WI38 (cell line): ENCODE measurements around the gene SPINT1.

Source experiments
- H3K4me3 ChIP-seq: 2 replicates; pipeline ENCODE4 v1.5.1; 2011; ENCODE audit warnings: low read depth, mild to moderate bottlenecking, control low read depth, low read length
- CTCF ChIP-seq: IDR thresholded peaks from 2 replicates; pipeline ENCODE4 v1.5.1; 2012; ENCODE audit warnings: low read depth, mild to moderate bottlenecking, control low read depth, low read length

The SPINT1 gene

DNA sequence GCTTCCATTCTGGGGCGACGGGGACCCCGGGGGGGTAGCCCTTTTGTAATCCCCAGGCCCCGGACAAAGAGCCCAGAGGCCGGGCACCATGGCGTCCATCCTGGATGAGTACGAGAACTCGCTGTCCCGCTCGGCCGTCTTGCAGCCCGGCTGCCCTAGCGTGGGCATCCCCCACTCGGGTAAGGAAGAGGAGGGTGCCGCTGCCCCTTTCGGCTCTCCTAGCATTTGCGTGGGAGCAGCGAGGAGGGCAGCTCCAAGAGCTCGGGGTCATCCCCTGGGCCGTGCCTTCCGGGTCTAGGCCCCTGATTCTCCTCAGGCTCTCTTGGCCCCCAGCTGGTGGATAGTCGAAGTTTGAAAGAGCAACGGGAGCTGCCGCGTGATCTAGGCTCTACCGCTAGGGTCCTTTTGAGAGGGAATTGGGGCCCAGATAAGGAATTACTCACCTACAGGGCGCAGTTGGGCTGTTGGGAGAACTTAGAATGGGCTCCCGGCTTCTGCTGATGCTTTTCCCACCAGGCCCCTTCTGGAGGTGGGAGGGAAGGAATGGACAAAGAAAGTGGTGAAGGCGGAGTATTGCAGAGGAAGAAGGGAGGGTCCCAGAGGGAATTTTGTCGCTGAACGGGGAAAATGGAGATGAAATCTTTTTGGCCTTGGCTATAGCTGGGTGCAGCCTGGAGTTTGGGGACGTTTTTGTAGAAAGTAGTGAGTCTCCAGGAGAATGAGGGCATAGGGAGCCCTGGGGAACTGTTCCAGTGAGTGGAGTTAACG, 51.0 kb downstream of the SPINT1 start:
- peak overlapping the region; percentile 72 for H3K4me3 ChIP-seq
- TF ChIP-seq CTCF, result peak; percentile 55

DNA sequence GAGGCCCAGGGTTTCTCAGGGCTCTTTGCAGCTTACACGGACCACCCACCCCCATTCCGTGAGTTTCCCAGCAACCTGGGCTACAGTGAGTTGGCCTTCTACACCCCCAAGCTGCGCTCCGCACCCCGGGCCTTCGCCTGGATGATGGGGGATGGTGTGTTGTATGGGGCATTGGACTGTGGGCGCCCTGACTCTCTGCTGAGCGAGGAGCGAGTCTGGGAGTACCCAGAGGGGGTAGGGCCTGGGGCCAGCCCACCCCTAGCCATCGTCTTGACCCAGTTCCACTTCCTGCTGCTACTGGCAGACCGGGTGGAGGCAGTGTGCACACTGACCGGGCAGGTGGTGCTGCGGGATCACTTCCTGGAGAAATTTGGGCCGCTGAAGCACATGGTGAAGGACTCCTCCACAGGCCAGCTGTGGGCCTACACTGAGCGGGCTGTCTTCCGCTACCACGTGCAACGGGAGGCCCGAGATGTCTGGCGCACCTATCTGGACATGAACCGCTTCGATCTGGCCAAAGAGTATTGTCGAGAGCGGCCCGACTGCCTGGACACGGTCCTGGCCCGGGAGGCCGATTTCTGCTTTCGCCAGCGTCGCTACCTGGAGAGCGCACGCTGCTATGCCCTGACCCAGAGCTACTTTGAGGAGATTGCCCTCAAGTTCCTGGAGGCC, 55.8 kb downstream of the SPINT1 start:
- TF ChIP-seq CTCF, result no peak

GRCh38 chr15:40900256-40901052, 56.6 kb downstream of the SPINT1 start:
- H3K4me3 ChIP-seq, result no peak overlapping the region
- TF ChIP-seq CTCF, result no peak

More for the DNA sequence above, 55.8 kb downstream of the SPINT1 start:
- H3K4me3 ChIP-seq, result no peak overlapping the region

DNA sequence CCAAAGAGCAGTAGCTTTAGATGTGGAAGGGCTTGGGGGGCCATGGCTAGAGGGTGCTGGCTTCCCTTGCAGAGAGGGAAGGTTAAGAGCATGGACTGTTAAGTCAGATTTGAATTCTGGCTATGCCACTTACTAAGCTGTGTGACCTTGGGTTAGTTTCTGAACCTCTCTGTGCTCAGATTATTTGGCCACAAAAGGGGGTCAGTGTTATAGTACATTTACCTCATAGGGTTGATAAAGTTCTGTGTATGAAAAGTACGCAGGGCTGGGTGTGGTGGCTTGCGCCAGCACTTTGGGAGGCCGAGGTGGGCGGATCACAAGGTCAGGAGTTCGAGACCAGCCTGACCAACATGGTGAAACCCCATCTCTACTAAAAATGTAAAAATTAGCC, 57.2 kb downstream of the SPINT1 start:
- TF ChIP-seq CTCF, result no peak
- no peak overlapping the region for H3K4me3 ChIP-seq

DNA sequence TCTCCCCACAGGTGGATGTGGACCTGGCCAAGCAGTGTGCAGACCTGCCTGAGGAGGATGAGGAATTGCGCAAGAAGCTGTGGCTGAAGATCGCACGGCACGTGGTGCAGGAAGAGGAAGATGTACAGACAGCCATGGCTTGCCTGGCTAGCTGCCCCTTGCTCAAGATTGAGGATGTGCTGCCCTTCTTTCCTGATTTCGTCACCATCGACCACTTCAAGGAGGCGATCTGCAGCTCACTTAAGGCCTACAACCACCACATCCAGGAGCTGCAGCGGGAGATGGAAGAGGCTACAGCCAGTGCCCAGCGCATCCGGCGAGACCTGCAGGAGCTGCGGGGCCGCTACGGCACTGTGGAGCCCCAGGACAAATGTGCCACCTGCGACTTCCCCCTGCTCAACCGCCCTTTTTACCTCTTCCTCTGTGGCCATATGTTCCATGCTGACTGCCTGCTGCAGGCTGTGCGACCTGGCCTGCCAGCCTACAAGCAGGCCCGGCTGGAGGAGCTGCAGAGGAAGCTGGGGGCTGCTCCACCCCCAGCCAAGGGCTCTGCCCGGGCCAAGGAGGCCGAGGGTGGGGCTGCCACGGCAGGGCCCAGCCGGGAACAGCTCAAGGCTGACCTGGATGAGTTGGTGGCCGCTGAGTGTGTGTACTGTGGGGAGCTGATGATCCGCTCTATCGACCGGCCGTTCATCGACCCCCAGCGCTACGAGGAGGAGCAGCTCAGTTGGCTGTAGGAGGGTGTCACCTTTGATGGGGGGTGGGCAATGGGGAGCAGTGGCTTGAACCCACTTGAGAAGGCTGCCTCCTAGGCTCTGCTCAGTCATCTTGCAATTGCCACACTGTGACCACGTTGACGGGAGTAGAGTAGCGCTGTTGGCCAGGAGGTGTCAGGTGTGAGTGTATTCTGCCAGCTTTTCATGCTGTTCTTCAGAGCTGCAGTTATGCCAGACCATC, 59.0 kb downstream of the SPINT1 start:
- TF ChIP-seq CTCF, result no peak
- no peak overlapping the region for H3K4me3 ChIP-seq

- no peak for TF ChIP-seq CTCF
- no peak overlapping the region for H3K4me3 ChIP-seq
Observed at GRCh38 chr15:40904552-40905201, 60.8 kb downstream of the SPINT1 start.
